NCI-H2227 treated with DMSO at 0.1 percent for 48 hours (cell line): Measurements from ENCODE around the gene SNRK.
A peak's percentile ranks its signal among the peaks of the same experiment; 100 is the strongest.

Experiments
- DNase-seq: peaks from one replicate; lab custom pipeline; 2025; lab: John Stamatoyannopoulos, UW

The SNRK gene

GRCh38 chr3:43286115-43286840 is at the start of gene SNRK:
TSS of gene SNRK (plus strand) at chr3:43286540. CDS start at chr3:43303204, 16,664 bp downstream.
- peak; percentile 84 for DNase-seq

GRCh38 chr3:43238801-43239200 is 47.5 kb upstream of the SNRK start:
- DNase-seq: no peak

GRCh38 chr3:43239755-43240154 is 46.6 kb upstream of the SNRK start:
- DNase-seq: no peak

GRCh38 chr3:43243590-43244587 is 42.5 kb upstream of the SNRK start:
- DNase-seq: no peak

DNA sequence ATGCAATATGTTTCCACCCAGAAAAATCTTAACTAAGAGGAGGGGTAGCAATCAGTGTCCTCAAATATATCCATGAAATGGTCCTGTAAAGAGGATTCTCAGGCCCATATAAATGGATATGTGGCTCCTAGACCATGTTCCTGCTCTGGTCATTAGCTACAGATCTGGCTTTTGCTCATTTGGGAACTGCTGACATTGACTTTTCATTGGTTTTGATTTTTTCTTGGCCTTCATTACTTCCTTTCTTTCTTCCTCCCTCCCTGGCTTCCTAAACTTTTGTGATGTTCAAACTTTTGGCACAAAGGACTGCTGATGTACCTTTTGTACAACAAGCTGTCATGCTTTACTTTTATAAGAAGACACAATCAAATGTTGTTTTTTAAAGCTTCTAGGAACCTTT is 41.6 kb upstream of the SNRK start:
- no peak for DNase-seq

GRCh38 chr3:43246976-43247375 is 39.4 kb upstream of the SNRK start:
- DNase-seq: no peak

DNA sequence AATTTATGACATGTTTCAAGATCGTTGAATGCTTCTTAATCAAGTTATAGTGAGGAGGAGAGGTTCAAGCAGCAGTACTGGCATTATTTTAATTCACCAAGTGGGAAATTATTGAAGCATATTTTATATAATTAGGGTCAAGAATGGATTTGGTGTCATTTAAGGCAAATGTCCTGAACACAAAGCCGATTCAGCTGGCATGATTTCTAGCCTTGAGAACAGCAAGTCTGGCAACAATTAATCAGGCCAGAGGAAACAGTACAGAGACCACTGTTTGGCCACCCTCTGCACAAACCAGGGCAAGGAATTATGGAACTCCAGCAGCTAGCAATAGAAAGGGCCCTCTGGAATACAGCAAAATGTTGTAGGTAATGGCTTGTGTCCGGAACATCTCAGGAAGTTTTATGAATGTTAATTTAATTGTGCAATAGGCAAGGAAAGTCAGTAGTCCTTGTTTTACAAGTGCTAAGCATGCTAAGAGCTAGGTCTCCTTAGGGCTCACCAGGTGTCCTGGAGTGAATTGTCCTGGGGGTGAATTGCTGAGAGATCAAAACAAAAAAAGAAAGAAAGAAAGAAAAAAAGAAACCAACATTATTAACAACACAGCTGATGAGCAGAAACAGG is 38.7 kb upstream of the SNRK start:
- no peak for DNase-seq

GRCh38 chr3:43248185-43248583 is 38.2 kb upstream of the SNRK start:
- no peak for DNase-seq

- DNase-seq: no peak
Measured at GRCh38 chr3:43248973-43249372, 37.4 kb upstream of the SNRK start.

DNA sequence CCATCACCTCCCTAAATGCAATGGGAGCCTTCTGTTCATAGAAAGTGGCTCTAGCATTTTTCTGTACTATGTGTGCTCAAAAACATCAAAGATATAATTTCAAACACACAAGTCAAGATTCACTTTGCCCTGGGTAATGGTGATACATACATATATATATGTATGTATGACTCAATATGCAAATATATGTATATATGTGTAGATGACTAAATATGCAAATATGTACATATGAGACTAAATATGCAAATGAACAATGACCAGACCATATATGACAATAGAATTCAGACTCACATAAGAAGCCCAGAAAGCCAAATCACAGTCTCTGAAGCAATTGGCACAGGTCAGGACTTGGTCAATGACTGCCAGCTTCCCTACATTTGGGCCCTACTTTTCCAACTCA is 36.9 kb upstream of the SNRK start:
- no peak for DNase-seq

GRCh38 chr3:43253294-43253693 is 33.0 kb upstream of the SNRK start:
- DNase-seq: no peak

- DNase-seq: no peak
Measured at GRCh38 chr3:43254125-43254524, 32.2 kb upstream of the SNRK start.

DNA sequence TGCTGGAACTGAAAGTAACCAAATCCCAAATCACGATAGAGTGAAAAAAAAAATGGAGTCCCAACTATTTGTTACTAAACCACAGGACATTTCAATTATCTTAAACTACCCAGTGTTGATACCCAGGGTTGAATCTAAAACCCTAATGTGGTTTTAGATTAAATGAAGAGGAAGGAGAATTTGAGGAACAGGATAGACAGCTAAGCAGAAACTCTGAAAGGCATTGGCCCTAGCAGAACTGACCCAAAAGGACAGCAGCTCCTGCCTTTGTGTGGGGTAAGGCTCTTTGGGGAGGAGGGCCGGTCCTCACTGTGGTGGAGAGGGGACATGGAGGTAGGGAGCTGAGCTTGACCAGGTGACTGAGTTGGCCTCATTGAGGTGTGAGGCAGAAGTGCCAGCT is 30.7 kb upstream of the SNRK start:
- no peak for DNase-seq

- no peak for DNase-seq
Measured at GRCh38 chr3:43256714-43257461, 29.5 kb upstream of the SNRK start.

DNA sequence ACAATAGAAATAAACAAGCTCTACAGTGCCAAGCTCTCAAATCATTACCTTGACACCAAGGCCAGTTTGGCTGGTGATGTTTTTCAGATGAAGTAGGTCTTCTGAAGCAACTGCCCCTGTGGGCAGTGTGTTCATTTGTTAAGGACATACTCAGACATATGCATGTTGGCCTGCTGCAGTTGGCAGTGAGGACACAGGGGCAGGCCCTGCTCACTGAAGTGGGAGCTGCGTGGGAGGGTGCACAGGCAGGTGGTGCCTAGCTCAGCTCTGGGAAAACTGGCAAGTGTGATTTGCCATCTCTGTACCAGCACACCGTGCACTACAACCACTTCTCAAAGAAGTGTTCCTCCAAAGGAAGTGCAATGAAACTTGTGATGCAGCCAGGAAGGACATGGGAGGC is 28.5 kb upstream of the SNRK start:
- no peak for DNase-seq

- no peak for DNase-seq
Measured at GRCh38 chr3:43259626-43260025, 26.7 kb upstream of the SNRK start.

DNA sequence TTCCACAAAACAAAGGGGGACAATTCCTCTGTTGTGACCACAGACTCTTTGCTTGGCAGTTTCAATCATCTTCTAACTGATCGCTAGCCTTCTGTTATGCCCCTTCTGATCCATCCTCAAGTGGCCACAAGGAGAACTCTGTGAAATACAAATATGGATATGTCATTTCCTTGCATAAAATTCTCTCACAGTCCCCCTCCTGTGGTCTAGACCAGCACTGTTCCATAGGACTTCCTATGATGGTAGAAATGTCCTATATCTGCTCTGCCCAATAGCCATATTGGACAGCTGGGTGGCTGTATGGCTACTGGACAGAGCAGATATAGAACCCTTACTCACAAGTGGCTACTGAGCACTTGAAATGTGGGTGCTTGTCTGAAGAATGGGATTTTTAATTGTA is 25.9 kb upstream of the SNRK start:
- no peak for DNase-seq

- DNase-seq: no peak
Measured at GRCh38 chr3:43262194-43262593, 24.1 kb upstream of the SNRK start.

- DNase-seq: no peak
Measured at GRCh38 chr3:43266451-43266850, 19.9 kb upstream of the SNRK start.

DNA sequence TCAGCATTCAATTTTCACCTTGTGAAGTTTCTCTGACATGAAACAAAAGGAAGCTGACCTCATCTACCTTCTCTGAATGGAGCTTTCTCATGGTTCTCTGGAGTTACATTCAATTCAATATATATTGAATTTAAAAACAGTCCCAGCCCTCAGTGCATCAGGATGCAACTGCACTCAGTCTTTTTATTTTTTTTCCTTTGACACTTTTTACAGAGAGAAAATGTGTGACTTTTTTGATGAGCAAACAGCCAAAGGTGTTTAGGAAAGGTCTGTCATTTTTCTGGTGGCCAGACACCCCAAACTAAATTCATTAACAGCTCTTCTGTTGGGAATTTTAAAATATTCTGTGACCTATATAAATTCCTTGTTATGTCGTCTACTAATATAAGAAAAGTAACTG is 19.3 kb upstream of the SNRK start:
- no peak for DNase-seq

DNA sequence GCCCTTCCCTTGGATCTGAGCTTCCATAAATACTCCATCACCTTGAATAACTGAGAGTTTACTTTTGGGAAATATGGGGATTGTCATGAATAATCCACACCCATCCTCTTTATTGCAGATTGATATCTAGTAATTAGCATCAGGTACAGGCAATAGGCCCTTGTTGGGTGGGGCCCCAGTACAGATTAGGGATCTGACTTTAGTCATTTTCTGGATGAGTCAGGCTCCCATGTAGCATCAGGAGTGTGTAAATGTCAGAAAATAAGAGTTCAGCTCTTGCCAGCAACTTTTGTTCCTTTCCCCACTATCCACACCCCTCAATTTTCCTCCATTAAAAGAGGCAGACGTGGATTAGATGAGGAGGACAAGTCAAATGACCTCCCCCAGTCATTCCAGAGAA is 17.7 kb upstream of the SNRK start:
- DNase-seq: no peak

GRCh38 chr3:43270078-43270477 is 16.3 kb upstream of the SNRK start:
- no peak for DNase-seq
